CD4-positive, alpha-beta T cell (primary cell): Measurements from ENCODE around the gene CSRNP3. TPM values are rescaled to one million over a fixed set of nuclear protein-coding genes. Genes with fewer than 3 reads are reported as not detected.

ENCODE experiments used
- ATAC-seq: fragments of 200-7000 bp; cut with Tn5 transposase; one replicate; pipeline ENCODE4 v1.10.0; 2022; ENCODE audit warnings: mild to moderate bottlenecking; ENCODE audit not compliant: poor library complexity
- CTCF ChIA-PET: fragments of 350-600 bp; sonication (Branson Sonifier 250); formaldehyde crosslinking; loops from one replicate; lab custom pipeline; 2021; ENCODE audit warnings: antibody characterized with exemption, inconsistent platforms; lab: Charles Lee
- POLR2A ChIA-PET: fragments of 350-600 bp; sonication (Branson Sonifier 250); formaldehyde crosslinking; loops from one replicate; lab custom pipeline; 2021; ENCODE audit warnings: antibody characterized with exemption, inconsistent platforms; lab: Charles Lee
- DNase-seq, 14 experiments: peaks; one replicate each; pipeline ENCODE4 v3.0.0-alpha.2; 2013 to 2020; ENCODE audit warnings: mixed read lengths in 2 of 14
- H3K27ac ChIP-seq, 2 donors: one replicate each; pipeline versions ENCODE4 v1.5.1 to v1.7.0; 2013; ENCODE audit warnings: low read length in 2 of 2, low read depth in 1 of 2, mild to moderate bottlenecking in 1 of 2
- H3K27me3 ChIP-seq, 2 experiments: 1 replicate in 1 of 2; 2 replicates in 1 of 2; pipeline versions ENCODE4 v1.6.1 to v1.7.0; 2013; ENCODE audit warnings: low read length in 2 of 2, control low read depth in 1 of 2, mild to moderate bottlenecking in 1 of 2, moderate library complexity in 1 of 2; ENCODE audit not compliant: insufficient read depth in 2 of 2, control insufficient read depth in 1 of 2
- H3K36me3 ChIP-seq: one replicate; pipeline ENCODE4 v1.6.1; 2013; ENCODE audit warnings: low read length, control low read depth; ENCODE audit not compliant: insufficient read depth
- H3K4me1 ChIP-seq: one replicate; pipeline ENCODE4 v1.6.1; 2013; ENCODE audit warnings: low read length, control low read depth; ENCODE audit not compliant: insufficient read depth
- H3K4me3 ChIP-seq: one replicate; pipeline ENCODE4 v1.5.1; 2013; ENCODE audit warnings: mild to moderate bottlenecking, low read length, moderate library complexity
- H3K9me3 ChIP-seq, 2 experiments: 1 replicate in 1 of 2; 2 replicates in 1 of 2; pipeline versions ENCODE4 v1.6.1 to v1.7.0; 2013; ENCODE audit warnings: low read length in 2 of 2, mild to moderate bottlenecking in 2 of 2, control low read depth in 1 of 2, moderate library complexity in 1 of 2; ENCODE audit not compliant: control insufficient read depth in 1 of 2, insufficient read depth in 1 of 2
- H3K27ac Mint-ChIP-seq: one replicate; pipeline ENCODE4 v1.8.0; 2020; ENCODE audit warnings: mixed read lengths
- H3K27me3 Mint-ChIP-seq: one replicate; pipeline ENCODE4 v1.8.0; 2021; ENCODE audit warnings: mixed read lengths
- H3K36me3 Mint-ChIP-seq: one replicate; pipeline ENCODE4 v1.8.0; 2021; ENCODE audit warnings: low read depth, mixed read lengths
- H3K4me1 Mint-ChIP-seq: one replicate; pipeline ENCODE4 v1.8.0; 2021; ENCODE audit warnings: low read depth, mixed read lengths
- H3K4me3 Mint-ChIP-seq: one replicate; pipeline ENCODE4 v1.8.0; 2020; ENCODE audit warnings: mild to moderate bottlenecking, mixed read lengths
- H3K9me3 Mint-ChIP-seq: one replicate; pipeline ENCODE4 v1.8.0; 2020; ENCODE audit warnings: mixed read lengths
- intact Hi-C, 2 experiments: fragments of 100-400 bp; cut with DNase I in 1 of 2; cut with micrococcal nuclease in 1 of 2; formaldehyde crosslinking; loops; one replicate each; pipeline versions ENCODE4 v1.15.1 to v1.9.0; 2023 to 2025; cut with DNase I, micrococcal nuclease
- total RNA-seq, 174 experiments: library from RNA in 2 of 174; stranded (reverse) in 2 of 174; gene quantifications; one replicate each; pipeline ENCODE4 v1.2.3 and lab custom pipeline; 2021 to 2026
- TF ChIP-seq, protein P1 (sequence below): fragments of 200-600 bp; IDR thresholded peaks from one replicate; pipeline ENCODE4 v1.8.0; 2022; ENCODE audit warnings: antibody characterized with exemption, mild to moderate bottlenecking

Gene CSRNP3
- total RNA-seq, 2 experiments from 2014 or later: not detected

DNA sequence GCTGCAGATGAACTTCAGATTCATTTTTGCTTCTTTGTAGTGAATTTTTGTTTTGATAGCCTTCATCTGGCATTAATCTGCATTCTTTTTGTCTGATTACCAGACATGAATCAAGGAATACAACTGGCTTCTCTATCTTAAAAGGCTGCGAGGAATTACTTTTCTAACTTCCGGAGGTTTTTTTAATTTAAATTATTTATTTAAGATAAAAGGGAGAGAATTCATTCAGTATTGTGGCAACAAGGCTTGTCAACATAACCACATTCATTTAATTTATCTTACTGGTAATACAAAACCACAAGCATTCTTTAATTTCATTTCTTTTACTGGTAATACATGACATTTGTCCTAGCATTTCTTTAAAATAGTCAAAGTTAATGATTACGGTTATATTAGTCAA, 36.0 kb downstream of the CSRNP3 start:
- no peaks in the 10 kb centered on the region for H3K36me3 Mint-ChIP-seq
- intact Hi-C loops: no loop called here
- no peaks in the 10 kb centered on the region for H3K27me3 Mint-ChIP-seq
- no peaks in the 10 kb centered on the region for H3K9me3 Mint-ChIP-seq
- H3K36me3 ChIP-seq: no peaks in the 10 kb centered on the region
- H3K27ac Mint-ChIP-seq: no peak overlapping the region
- DNase-seq (no peak), ATAC-seq (no peak)
- ChIA-PET POLR2A (no interaction called here), CTCF (no interaction called here)
- H3K4me3 ChIP-seq: no peak overlapping the region
- no peak overlapping the region for H3K27ac ChIP-seq
- TF ChIP-seq, protein P1, sequence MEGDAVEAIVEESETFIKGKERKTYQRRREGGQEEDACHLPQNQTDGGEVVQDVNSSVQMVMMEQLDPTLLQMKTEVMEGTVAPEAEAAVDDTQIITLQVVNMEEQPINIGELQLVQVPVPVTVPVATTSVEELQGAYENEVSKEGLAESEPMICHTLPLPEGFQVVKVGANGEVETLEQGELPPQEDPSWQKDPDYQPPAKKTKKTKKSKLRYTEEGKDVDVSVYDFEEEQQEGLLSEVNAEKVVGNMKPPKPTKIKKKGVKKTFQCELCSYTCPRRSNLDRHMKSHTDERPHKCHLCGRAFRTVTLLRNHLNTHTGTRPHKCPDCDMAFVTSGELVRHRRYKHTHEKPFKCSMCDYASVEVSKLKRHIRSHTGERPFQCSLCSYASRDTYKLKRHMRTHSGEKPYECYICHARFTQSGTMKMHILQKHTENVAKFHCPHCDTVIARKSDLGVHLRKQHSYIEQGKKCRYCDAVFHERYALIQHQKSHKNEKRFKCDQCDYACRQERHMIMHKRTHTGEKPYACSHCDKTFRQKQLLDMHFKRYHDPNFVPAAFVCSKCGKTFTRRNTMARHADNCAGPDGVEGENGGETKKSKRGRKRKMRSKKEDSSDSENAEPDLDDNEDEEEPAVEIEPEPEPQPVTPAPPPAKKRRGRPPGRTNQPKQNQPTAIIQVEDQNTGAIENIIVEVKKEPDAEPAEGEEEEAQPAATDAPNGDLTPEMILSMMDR: no peak
- H3K4me3 Mint-ChIP-seq: no peak overlapping the region
- H3K4me1 Mint-ChIP-seq: no peaks in the 10 kb centered on the region
- no peaks in the 10 kb centered on the region for H3K27me3 ChIP-seq
- H3K9me3 ChIP-seq: no peaks in the 10 kb centered on the region
- no peaks in the 10 kb centered on the region for H3K4me1 ChIP-seq

DNA sequence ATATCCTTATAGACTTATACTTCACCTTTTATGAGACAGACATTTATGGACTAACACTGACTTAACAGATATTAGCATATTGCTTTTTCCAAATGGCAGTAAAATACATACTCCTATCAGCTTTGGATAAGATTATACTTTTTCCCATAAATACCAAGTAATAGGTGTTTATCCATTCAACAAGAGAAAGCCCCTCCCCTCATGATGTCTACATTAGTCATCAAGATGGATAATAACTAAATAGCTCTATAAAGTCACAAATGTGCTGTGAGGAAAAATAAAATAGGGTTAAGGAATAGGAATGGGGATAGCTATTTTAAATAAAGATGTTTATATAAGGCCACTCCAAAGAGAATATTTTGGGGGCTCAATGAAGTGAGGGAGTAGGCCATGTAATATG, 39.4 kb downstream of the CSRNP3 start:
- DNase-seq: no peak
- intact Hi-C loops: no loop called here
- Mint-ChIP-seq H3K9me3 (no peaks in the 10 kb centered on the region), H3K4me1 (no peaks in the 10 kb centered on the region), H3K27ac (no peak overlapping the region), H3K4me3 (no peak overlapping the region), H3K36me3 (no peaks in the 10 kb centered on the region), H3K27me3 (no peaks in the 10 kb centered on the region)
- no peak for ATAC-seq
- no peaks in the 10 kb centered on the region for H3K36me3 ChIP-seq
- no peak overlapping the region for H3K27ac ChIP-seq
- no peak overlapping the region for H3K4me3 ChIP-seq
- TF ChIP-seq, protein P1: no peak
- H3K4me1 ChIP-seq: no peaks in the 10 kb centered on the region
- no peaks in the 10 kb centered on the region for H3K9me3 ChIP-seq
- POLR2A ChIA-PET: no interaction called here
- no peaks in the 10 kb centered on the region for H3K27me3 ChIP-seq
- CTCF ChIA-PET: no interaction called here

DNA sequence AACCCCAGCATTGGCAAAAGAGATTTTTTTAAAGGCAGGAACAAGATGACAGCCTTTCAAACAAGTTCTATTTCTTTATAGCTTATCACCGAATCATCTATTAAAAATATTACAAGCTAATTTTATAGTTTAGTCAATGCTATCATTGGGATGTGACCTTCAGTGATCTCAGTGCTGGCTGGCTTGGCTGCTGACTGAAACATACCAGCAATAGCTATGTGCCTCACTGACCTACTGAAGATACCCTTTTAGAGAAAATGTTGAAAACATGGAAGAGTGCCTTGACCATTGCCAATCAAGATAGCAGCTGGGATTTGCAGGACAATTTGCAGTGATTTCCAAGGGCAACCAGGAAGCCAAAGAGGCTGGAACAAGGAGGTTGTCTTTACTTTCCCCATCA, 44.0 kb downstream of the CSRNP3 start:
- Mint-ChIP-seq H3K4me3 (no peak overlapping the region), H3K27ac (no peak overlapping the region), H3K27me3 (no peaks in the 10 kb centered on the region), H3K36me3 (no peaks in the 10 kb centered on the region), H3K9me3 (no peaks in the 10 kb centered on the region), H3K4me1 (no peaks in the 10 kb centered on the region)
- Histone ChIP-seq H3K27ac (no peak overlapping the region), H3K36me3 (no peaks in the 10 kb centered on the region), H3K9me3 (no peaks in the 10 kb centered on the region), H3K4me1 (no peaks in the 10 kb centered on the region), H3K4me3 (no peak overlapping the region), H3K27me3 (no peaks in the 10 kb centered on the region)
- CTCF ChIA-PET: no interaction called here
- no peak for ATAC-seq
- POLR2A ChIA-PET: no interaction called here
- TF ChIP-seq, protein P1: no peak
- no peak for DNase-seq
- intact Hi-C loops: no loop called here
